ENCODE results near the gene NMBR.
"Not testable (repeated sequence)": the region's sequence is repeated elsewhere in the genome, so short reads cannot be mapped to it uniquely, and the experiment has no call there.

NMBR gene

GRCh38 chr6:142055219-142055618, 91.7 kb downstream of the NMBR start:
- DNase-seq: no peak

DNA sequence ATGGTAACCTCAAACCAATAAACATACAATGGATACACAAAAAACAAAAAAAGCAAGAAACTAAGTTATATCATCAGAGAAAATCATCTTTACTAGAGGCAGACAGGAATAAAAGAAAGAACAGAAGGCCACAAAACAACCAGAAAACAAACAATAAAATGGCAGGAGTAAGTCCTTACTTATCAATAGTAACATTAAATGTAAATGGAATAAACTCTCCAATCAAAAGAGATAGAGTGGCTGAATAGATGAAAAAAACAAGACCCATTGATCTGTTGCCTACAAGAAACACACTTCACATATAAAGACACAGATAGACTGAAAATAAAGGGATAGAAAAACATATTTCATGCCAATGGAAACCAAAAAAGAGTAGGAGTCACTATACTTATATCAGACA, 95.5 kb downstream of the NMBR start:
- DNase-seq: no peak

GRCh38 chr6:142048593-142048980, 98.3 kb downstream of the NMBR start:
- DNase-seq: no peak

- no peak for DNase-seq
These were observed 98.9 kb downstream of the NMBR start for GRCh38 chr6:142047934-142048592.

- DNase-seq: peak in 1 of 3 experiments; percentile 20
These were observed 101.3 kb downstream of the NMBR start for GRCh38 chr6:142045380-142046278.

DNA sequence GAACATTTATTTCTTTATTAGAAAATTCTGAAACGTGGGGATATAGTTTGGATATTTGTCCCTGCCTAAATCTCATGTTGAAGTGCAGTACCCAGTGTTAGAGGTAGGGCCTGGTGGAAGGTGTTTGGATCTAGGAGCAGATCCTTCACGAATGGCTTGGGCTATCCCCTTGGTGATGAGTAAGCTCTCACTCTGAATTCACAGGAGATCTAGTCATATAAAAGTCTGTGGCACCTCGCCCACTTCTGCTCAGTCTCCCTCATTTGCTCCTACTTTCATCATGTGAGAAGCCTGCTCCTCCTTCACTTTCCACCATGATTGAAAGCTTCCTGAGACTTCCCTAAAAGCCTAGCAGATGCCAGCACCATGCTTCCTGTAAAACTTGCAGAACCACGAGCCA, 111.0 kb downstream of the NMBR start:
- DNase-seq: no peak

DNA sequence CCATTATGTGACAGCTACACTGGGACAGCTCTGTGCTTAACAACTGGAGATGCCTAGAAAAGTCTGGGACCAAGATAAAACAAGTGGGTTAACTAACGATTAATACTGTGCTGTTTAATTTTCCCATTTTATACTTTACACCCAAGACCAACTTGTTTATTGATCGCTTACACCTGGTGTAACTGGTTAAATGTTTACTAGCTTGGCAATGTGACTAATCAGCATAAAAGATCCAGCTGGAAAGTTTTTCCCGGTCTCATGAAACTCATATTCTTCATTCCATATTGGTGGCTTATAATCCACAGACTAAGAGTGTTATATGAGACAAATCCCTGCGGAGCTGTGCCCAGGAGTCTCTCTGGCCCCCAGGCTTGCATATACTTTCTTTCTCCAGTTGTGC, 115.9 kb downstream of the NMBR start:
- no peak for DNase-seq

GRCh38 chr6:142030115-142030619, 116.8 kb downstream of the NMBR start:
- no peak for DNase-seq

DNA sequence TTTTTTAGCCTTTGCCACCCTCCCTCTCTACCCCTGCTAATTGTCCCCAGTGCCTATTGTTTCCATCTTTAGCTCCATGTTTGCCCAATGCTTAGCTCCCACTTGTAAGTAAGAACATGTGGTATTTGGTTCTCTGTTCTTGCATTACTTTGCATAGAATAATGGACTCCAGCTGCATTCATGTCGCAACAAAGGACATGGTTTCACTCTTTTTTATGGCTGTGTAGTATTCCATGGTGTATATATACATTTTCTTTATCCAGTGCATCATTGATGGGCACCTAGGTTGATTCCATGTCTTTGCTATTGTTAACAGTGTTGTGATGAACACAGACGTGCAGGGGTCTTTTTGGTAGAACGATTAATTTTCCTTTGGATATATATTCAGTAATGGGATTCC, 118.4 kb downstream of the NMBR start:
- no peak for DNase-seq

DNA sequence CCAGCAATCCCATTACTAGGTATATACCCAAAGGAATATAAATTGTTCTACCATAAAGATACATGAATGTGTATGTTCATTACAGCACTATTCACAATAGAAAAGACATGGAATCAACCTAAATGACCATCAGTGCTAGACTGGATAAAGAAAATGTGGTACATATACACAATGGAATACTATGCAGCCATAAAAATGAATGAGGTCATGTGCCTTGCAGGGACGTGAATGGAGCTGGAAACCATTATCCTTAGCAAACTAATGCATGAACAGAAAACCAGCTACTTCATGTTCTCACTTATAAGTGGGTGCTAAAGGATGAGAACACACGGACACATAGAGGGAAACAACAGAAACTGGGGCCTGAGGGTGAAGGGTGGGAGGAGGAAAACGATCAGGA, 119.1 kb downstream of the NMBR start:
- DNase-seq: not testable (repeated sequence)

- no peak for DNase-seq
These were observed 119.8 kb downstream of the NMBR start for GRCh38 chr6:142027074-142027473.

DNA sequence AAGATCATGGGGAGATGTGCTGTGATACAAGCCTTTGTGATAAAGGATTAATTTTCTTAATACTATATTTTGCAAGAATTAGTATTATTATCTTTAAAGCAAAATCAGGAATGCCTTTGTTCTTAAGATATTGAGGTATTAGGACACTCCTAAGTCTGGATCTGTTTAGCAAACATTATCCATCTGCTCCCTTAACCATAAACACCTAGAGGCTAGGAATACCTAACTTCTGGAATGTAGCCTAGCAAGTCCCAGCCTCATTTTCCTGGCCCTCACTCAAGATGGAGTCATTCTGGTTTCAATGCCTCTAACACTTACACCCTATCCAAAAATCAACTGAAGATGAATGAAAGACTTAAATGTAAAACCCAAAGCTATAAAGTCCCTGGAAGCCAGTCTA, 120.5 kb downstream of the NMBR start:
- DNase-seq: no peak
